Activated CD8-positive, alpha-beta T cell treated with anti-CD3 and anti-CD28 coated beads for 36 hours (primary cell): Measurements from ENCODE around the gene KCNAB1. TPM values are rescaled to one million over a fixed set of nuclear protein-coding genes. Genes with fewer than 3 reads are reported as not detected.

ENCODE experiments used
- ATAC-seq: fragments of 200-7000 bp; cut with Tn5 transposase; one replicate; pipeline ENCODE4 v1.10.0; 2021; ENCODE audit warnings: mild to moderate bottlenecking, moderate library complexity
- CTCF ChIA-PET: fragments of 350-600 bp; sonication (Branson Sonifier 250); formaldehyde crosslinking; loops from one replicate; lab custom pipeline; 2021; ENCODE audit warnings: antibody characterized with exemption; lab: Charles Lee
- POLR2A ChIA-PET: fragments of 350-600 bp; sonication (Branson Sonifier 250); formaldehyde crosslinking; loops from one replicate; lab custom pipeline; 2021; ENCODE audit warnings: antibody characterized with exemption; lab: Charles Lee
- DNase-seq: peaks from one replicate; pipeline ENCODE4 v3.0.0-alpha.2; 2020
- H3K27ac Mint-ChIP-seq: one replicate; pipeline ENCODE4 v1.8.0; 2021; ENCODE audit warnings: mild to moderate bottlenecking, mixed read lengths
- H3K27me3 Mint-ChIP-seq: one replicate; pipeline ENCODE4 v1.8.0; 2021; ENCODE audit warnings: mixed read lengths
- H3K36me3 Mint-ChIP-seq: one replicate; pipeline ENCODE4 v1.8.0; 2021; ENCODE audit warnings: low read depth, mixed read lengths
- H3K4me1 Mint-ChIP-seq: one replicate; pipeline ENCODE4 v1.8.0; 2021; ENCODE audit warnings: low read depth, mixed read lengths
- H3K4me3 Mint-ChIP-seq: one replicate; pipeline ENCODE4 v1.8.0; 2021; ENCODE audit warnings: mild to moderate bottlenecking, moderate library complexity, mixed read lengths
- H3K9me3 Mint-ChIP-seq: one replicate; pipeline ENCODE4 v1.8.0; 2021; ENCODE audit warnings: mixed read lengths
- CTCF ChIP-seq: fragments of 200-600 bp; IDR thresholded peaks from one replicate; pipeline ENCODE4 v1.8.0; 2022; ENCODE audit warnings: antibody characterized with exemption, mild to moderate bottlenecking
- intact Hi-C: fragments of 100-400 bp; cut with micrococcal nuclease; formaldehyde crosslinking; loops from one replicate; pipeline ENCODE4 v1.10.0; 2022
- total RNA-seq, 2 experiments: library from RNA; stranded (reverse); gene quantifications; one replicate each; pipeline ENCODE4 v1.2.3, GENCODE V29; 2021

The KCNAB1 gene
- total RNA-seq, 2 experiments from 2014 or later: not detected

DNA sequence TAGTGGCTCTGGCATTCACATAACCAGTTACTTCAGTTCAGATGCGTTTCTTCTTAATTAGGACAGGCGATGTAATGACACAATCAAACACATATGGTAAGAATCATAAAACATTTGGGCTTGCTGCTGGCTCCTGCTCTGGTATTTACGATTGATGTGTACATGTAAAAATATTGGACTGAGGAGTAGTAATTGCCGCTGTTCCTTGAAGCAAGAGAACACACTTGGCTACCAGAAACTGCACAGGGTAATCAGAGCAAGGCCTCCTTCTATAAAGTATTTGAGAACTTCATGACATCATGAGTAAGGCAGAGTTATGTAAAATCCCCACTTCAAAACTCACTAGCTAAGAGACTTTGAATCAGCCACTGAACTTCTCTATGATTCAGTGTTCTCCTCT lies 276.5 kb downstream of the KCNAB1 start:
- no peaks in the 10 kb centered on the region for H3K36me3 Mint-ChIP-seq
- no peak overlapping the region for H3K4me3 Mint-ChIP-seq
- no peak overlapping the region for H3K27ac Mint-ChIP-seq
- intact Hi-C loops: no loop called here
- POLR2A ChIA-PET: no interaction called here
- CTCF ChIA-PET: interaction anchor here (0.7 to 2.9 kb wide), 2 partner anchors 14 to 41 kb away, joined by 3 to 9 read pairs; no protein-coding TSS in a partner anchor
- no peak for ATAC-seq
- no peak for DNase-seq
- no peaks in the 10 kb centered on the region for H3K9me3 Mint-ChIP-seq
- no peak for TF ChIP-seq CTCF
- peaks cover 6% of the 10 kb centered on the region for H3K27me3 Mint-ChIP-seq
- no peaks in the 10 kb centered on the region for H3K4me1 Mint-ChIP-seq

DNA sequence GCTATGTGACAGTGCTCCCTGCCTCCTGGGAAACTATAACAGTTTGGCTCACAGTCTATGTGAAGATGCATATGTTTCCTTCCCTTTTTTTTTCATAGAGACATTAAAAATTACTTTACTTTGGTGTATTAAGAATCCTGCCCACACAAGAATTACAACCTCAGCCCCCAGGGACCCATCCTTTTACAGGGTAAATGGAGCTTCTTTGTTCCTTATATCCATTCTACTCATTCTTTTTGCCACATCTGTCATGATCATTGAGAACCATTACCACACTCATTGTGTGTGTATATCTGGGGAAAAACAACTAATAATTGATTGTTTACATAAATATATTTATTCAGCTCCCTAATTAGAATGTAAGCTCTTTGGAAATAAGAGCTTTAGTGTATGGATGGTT lies 277.2 kb downstream of the KCNAB1 start:
- POLR2A ChIA-PET: no interaction called here
- DNase-seq (no peak), ATAC-seq (no peak)
- Mint-ChIP-seq H3K36me3 (no peaks in the 10 kb centered on the region), H3K4me3 (no peak overlapping the region), H3K27ac (no peak overlapping the region), H3K4me1 (no peaks in the 10 kb centered on the region), H3K27me3 (peaks cover 6% of the 10 kb centered on the region), H3K9me3 (no peaks in the 10 kb centered on the region)
- intact Hi-C loops: no loop called here
- TF ChIP-seq CTCF: no peak
- CTCF ChIA-PET: interaction anchor here (0.7 to 2.9 kb wide), 2 partner anchors 15 to 40 kb away, joined by 3 to 9 read pairs; no protein-coding TSS in a partner anchor

GRCh38 chr3:156400062-156400461 lies 279.7 kb downstream of the KCNAB1 start:
- DNase-seq: no peak
- intact Hi-C loops: no loop called here
- Mint-ChIP-seq H3K36me3 (no peaks in the 10 kb centered on the region), H3K4me3 (no peak overlapping the region), H3K27ac (no peak overlapping the region), H3K9me3 (no peaks in the 10 kb centered on the region), H3K4me1 (no peaks in the 10 kb centered on the region), H3K27me3 (peaks cover 3% of the 10 kb centered on the region)
- CTCF ChIA-PET: no interaction called here
- no peak for ATAC-seq
- POLR2A ChIA-PET: no interaction called here
- no peak for TF ChIP-seq CTCF

GRCh38 chr3:156400735-156401134 lies 280.4 kb downstream of the KCNAB1 start:
- Mint-ChIP-seq H3K27ac (no peak overlapping the region), H3K4me3 (no peak overlapping the region), H3K27me3 (peaks cover 3% of the 10 kb centered on the region), H3K9me3 (no peaks in the 10 kb centered on the region), H3K36me3 (no peaks in the 10 kb centered on the region), H3K4me1 (no peaks in the 10 kb centered on the region)
- no peak for DNase-seq
- ChIA-PET CTCF (no interaction called here), POLR2A (no interaction called here)
- TF ChIP-seq CTCF: no peak
- no peak for ATAC-seq
- intact Hi-C loops: no loop called here

GRCh38 chr3:156404217-156404616 lies 283.8 kb downstream of the KCNAB1 start:
- Mint-ChIP-seq H3K4me3 (no peak overlapping the region), H3K27ac (no peak overlapping the region), H3K36me3 (no peaks in the 10 kb centered on the region), H3K27me3 (peaks cover 1% of the 10 kb centered on the region), H3K4me1 (no peaks in the 10 kb centered on the region), H3K9me3 (no peaks in the 10 kb centered on the region)
- intact Hi-C loops: no loop called here
- ChIA-PET CTCF (no interaction called here), POLR2A (no interaction called here)
- no peak for TF ChIP-seq CTCF
- ATAC-seq (no peak), DNase-seq (no peak)
